ENCODE data around the gene FGF22.

The FGF22 gene

DNA sequence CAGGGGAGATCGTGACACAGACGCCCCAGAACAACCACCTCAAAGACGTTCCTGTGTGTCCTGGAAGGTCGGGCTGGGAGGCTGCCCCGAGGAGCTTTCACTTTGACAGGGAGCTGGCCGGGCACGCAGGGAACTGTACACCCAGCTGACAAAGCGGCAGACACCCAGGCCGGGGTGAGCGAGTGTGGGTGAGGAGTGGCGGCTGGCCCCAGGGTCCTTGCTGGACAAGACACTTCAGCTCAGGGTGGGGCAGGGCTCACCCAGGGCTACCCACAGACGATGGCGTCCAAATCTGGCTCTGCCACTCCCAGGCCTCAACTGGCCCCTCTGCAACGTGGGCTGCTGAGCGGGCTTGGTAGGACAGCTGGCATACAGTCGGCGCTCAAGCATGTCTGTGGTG lies 2.0 kb downstream of the FGF22 start:
- TF ChIP-seq, protein P1, sequence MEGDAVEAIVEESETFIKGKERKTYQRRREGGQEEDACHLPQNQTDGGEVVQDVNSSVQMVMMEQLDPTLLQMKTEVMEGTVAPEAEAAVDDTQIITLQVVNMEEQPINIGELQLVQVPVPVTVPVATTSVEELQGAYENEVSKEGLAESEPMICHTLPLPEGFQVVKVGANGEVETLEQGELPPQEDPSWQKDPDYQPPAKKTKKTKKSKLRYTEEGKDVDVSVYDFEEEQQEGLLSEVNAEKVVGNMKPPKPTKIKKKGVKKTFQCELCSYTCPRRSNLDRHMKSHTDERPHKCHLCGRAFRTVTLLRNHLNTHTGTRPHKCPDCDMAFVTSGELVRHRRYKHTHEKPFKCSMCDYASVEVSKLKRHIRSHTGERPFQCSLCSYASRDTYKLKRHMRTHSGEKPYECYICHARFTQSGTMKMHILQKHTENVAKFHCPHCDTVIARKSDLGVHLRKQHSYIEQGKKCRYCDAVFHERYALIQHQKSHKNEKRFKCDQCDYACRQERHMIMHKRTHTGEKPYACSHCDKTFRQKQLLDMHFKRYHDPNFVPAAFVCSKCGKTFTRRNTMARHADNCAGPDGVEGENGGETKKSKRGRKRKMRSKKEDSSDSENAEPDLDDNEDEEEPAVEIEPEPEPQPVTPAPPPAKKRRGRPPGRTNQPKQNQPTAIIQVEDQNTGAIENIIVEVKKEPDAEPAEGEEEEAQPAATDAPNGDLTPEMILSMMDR (IDR thresholded peaks at IDR 0.05), result no peak
- no peak for DNase-seq (ENCODE audit: low spot score)
- Histone ChIP-seq H3K4me3 (no peak overlapping the region), H3K27ac (no peak overlapping the region)

DNA sequence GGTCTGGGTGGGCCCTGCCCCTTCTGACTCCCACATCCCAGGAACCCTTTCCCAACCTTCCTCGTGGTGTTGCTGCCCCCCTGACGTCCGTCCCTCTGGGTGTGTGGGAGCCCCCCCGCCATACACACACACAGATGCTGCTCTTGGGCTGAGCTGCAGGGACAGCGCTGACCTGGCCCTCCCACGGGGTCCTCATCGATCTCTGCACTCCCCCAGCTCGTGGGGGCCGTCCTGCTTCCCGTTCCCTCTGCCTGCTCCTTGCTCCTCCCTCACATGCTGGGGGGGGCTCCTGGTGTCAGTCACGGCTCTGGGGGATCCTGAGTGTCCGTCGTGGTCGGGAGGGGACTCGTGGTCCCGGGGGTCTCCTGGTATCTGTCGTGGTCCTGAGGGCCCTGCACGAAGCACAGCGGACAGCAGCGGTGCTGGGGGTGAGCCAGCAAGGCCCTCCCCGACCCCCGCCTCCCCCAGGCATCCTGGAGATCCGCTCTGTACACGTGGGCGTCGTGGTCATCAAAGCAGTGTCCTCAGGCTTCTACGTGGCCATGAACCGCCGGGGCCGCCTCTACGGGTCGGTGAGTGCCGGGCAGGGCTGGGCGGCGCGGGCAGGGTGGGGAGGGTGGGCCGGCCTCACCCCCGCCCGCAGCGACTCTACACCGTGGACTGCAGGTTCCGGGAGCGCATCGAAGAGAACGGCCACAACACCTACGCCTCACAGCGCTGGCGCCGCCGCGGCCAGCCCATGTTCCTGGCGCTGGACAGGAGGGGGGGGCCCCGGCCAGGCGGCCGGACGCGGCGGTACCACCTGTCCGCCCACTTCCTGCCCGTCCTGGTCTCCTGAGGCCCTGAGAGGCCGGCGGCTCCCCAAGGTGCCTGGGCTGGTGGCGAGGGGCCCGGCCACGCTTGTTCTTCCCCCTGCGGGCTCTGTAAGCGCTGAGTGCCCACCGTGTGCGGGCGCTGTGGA lies 3.4 kb downstream of the FGF22 start:
- Histone ChIP-seq H3K4me3 (no peak overlapping the region), H3K27ac (no peak overlapping the region)
- DNase-seq (ENCODE audit: low spot score), result no peak
- TF ChIP-seq, protein P1 (IDR thresholded peaks at IDR 0.05), result no peak

DNA sequence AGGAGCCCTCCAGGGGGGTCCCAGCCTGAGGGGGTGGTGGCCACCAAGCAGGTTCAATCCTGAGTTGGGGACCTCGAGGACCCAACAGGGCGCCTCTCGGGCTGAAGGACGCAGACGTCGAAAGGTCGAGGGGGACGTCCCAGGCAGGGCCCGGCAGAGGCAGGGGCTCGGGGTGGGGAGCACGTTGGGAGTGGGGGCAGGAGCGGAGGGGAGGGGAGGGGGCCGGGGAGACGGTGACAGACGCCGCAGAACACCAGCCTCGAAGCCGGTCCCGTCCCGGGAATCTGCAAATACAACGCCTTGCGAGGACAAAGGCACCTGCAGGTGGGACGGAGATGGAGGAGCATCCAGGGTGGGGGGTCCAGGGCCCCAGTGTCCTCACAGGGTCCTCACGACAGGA lies 4.1 kb downstream of the FGF22 start:
- DNase-seq (ENCODE audit: low spot score), result no peak
- Histone ChIP-seq H3K27ac (no peak overlapping the region), H3K4me3 (no peak overlapping the region)
- TF ChIP-seq, protein P1 (IDR thresholded peaks at IDR 0.05), result no peak

DNA sequence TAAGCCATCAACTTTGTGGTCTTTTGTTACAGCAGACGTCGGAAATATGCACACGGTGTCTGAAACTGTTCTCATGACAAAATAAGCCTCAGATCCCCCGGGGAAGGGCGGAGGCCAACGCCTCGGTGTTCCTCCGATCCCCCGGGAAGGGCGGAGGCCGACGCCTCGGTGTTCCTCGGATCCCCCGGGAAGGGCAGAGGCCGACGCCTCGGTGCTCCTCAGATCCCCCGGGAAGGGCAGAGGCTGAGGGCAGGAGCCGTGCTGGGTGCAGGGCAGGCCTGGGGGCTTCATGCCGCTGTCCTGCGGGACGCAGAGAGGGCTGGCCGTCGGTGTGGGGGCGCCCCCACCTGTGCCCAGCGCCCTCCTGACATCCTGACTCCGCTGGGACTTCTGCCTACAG lies 4.7 kb downstream of the FGF22 start:
- DNase-seq (ENCODE audit: low spot score), result no peak
- H3K27ac ChIP-seq, result no peak overlapping the region
- TF ChIP-seq, protein P1 (IDR thresholded peaks at IDR 0.05), result no peak
- H3K4me3 ChIP-seq, result no peak overlapping the region

DNA sequence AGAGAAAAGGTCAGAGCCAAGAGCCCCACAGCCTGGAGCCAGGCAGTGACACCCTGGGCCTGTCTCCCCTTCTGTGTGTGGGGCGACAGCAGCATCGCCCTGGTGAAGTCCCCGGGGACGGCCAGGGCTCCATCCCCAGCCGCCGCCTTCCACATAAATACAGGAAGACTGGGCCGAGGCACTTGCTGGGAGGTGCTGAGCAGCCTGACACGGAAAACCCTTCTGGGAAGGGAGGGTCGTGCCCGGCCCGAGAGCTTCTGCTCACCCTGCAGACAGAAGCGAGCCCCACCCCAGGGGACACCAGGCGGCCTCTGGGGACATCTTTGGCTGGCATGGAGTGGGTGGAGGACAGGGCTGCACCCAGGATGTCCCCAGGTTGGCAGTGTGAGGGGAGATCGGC lies 5.1 kb downstream of the FGF22 start:
- Histone ChIP-seq H3K4me3 (no peak overlapping the region), H3K27ac (no peak overlapping the region)
- TF ChIP-seq, protein P1 (IDR thresholded peaks at IDR 0.05), result no peak
- DNase-seq (ENCODE audit: low spot score), result no peak

DNA sequence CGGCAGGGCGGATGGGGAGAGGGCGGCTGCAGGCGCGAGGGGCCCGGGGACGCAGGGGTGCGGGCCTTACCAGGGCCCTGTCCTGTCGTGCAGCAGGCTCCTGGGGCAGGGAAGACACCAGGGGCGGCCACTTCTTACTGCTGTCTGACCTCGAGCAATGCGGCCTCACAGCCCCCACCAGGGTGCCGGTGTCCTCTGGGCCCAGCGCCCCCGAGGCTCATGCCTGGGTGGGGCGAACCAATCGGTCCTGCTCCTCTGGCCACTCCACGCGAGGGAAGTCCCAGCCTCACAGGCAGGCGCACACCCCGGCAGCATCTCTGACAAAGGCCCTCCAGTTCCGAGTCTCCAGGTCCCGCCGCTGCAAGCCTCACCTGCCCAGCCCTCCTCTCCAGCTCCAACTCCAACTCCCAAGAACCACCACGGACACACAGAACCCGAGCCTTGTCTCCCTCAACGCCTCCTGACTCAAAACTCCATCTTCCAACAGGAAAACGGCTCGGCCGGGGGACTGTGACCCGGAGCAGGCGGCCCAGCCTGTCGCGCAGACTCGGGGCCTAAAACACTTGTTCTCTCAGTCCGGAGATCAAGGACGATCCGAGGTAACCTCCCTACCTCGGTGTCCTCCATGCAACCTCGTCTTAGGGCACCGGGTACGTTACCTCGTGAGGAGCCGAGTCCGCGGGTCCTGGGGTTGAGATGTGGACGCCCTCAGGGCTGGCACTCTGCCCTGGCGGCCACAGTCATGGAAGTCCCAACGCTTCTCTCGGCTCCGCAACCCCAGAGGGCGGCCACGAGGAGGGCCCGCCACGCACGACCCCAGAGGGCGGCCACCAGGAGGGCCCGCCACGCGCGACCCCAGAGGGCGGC lies 6.5 kb downstream of the FGF22 start:
- TF ChIP-seq, protein P1 (IDR thresholded peaks at IDR 0.05), result no peak
- no peak overlapping the region for H3K4me3 ChIP-seq
- H3K27ac ChIP-seq, result no peak overlapping the region
- DNase-seq (ENCODE audit: low spot score), result no peak

Measured in coronary artery (tissue), 2 donors.